HG02840 (cell line): ENCODE results near the gene ACADVL.
A peak's percentile ranks its signal among the peaks of the same experiment; 100 is the strongest.
"Not testable (repeated sequence)": the region's sequence is repeated elsewhere in the genome, so short reads cannot be mapped to it uniquely, and the experiment has no call there.

Experiments used
- ATAC-seq: cut with Tn5 transposase; IDR thresholded peaks from one replicate; pipeline ENCODE4 v1.9.1; 2021; ENCODE audit warnings: mild to moderate bottlenecking, moderate library complexity, moderate number of reproducible peaks; ENCODE audit not compliant: unreplicated experiment, low FRiP score

Gene ACADVL

GRCh38 chr17:7219812-7220592, at the start of gene ACADVL, which contains the start of gene DLG4:
Gene ACADVL (plus strand): TSS chr17:7219938. CDS start chr17:7219985, 47 bp downstream.
Gene DLG4 (minus strand): TSS chr17:7219836.
- ATAC-seq: peak; percentile 52

GRCh38 chr17:7172522-7173191, 47.1 kb upstream of the ACADVL start:
- ATAC-seq: not testable (repeated sequence)

GRCh38 chr17:7173687-7174602, 45.8 kb upstream of the ACADVL start:
- ATAC-seq: no peak

DNA sequence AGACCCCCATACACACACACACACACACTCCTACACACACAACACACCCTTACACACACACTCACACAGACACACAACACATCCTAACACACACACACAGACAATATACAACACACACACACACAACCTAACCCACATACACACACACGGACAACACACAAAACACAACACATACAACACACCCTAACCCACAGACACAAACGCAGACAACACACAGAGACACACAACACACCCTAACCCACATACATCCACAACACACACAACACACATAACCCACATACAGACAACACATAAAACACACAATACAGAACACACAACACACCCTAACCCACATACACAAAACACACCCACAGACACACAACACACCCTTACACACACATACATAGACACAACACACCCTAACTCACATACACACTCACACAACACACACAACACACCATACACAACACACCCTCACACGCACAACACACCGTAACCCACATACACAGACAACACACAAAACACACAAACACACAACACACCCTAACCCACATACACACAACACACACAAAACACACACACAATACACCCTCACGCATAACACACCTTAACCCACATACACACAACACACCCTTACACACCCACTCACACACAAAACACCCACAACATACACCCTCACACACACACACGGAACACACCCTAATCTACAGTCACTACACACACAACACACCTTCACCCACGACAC, 45.0 kb upstream of the ACADVL start:
- ATAC-seq: no peak

DNA sequence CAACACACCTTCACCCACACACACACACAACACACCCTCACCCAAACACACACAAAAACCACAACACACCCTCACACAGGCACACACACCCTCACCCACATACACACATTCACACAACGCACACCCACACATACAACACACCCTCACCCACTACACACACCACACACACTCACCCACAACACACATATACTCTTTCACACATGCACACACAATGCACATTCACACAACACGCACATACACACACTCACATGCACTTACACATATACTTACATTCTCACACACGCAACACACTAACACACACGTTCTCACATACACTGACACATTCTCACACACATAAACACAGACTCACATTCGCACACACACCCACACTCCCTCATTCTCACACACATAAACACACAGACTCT, 44.4 kb upstream of the ACADVL start:
- ATAC-seq: no peak

GRCh38 chr17:7176107-7176840, 43.5 kb upstream of the ACADVL start:
- no peak for ATAC-seq

DNA sequence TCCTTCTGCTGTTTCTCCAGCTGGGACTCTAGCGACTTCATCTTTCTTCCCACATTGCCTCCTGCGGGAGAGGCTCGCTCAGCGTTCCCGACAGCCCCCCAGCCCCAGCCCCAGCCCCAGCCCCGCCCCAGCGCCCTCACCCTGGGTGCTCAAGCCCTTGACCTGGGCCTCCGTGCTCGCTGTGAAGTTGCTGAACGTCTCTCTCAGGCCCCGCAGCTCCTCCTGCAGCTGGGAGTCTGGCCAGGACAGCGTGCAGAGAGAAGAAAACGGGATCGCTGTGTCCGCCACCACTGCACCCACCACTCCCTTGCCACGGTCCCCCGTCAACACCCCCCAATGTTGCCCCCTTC, 42.9 kb upstream of the ACADVL start:
- no peak for ATAC-seq

DNA sequence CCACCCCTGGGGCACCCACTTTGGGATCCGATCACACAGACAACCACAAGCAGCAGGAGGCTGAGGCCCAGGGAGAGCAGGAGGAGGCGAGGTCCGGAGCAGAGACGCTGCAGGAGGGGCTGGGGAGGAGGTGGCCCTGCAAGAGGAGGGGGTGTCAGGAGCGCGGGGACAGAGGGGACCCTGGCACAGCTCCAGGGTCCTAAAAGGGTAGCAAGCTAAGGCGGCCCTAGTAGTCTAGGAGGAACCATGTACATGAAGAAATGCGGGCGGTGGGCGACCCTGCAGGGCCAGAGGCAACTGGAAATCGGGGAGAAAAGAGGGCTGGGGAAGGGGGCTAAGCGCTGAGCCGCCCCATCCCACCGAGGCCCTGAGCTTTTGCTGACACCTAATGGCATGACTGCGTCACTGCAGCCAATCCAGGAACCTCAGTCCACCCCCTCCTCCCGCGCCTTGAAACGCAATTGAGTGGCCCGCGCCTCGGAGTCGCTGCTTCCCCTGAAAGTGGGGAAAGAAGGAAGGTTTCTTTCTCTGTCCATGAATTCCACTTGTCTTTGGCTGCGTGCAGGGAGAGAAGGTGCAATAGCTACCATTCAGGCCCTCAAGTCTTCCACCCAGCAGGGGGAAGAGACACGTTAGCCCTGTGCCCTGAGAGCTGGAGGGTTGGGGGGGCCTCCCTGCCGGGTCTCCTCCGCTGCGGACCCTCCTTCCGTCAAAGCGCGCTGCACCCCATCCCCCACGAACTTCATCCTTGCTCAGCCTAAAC, 42.4 kb upstream of the ACADVL start:
- no peak for ATAC-seq

DNA sequence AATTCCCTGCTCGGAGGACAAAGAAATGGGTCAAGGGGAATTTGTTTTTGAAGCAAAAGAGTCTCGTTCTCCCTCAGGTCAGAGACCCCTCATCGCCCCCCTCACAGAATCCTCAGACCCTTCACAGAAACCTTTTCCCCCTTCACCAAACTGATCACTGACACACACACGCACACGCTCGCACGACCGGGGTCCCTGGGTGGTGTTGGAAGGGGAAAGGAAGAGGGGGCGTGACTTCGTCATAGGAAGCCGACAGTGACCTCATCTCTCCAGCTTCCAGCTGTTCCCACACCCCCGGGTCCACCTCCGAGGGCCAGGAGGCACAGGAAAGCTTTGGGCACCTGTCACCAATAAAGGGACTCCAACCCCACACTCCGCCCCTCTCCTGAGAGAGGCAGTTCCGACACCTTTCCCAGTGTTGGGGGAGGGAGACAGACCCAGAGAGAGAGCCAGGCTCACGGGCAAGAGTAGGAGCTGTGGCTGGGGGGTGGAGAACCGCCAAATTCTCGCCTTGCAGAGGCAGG, 41.7 kb upstream of the ACADVL start:
- no peak for ATAC-seq

GRCh38 chr17:7178973-7179316, 40.8 kb upstream of the ACADVL start:
- no peak for ATAC-seq

DNA sequence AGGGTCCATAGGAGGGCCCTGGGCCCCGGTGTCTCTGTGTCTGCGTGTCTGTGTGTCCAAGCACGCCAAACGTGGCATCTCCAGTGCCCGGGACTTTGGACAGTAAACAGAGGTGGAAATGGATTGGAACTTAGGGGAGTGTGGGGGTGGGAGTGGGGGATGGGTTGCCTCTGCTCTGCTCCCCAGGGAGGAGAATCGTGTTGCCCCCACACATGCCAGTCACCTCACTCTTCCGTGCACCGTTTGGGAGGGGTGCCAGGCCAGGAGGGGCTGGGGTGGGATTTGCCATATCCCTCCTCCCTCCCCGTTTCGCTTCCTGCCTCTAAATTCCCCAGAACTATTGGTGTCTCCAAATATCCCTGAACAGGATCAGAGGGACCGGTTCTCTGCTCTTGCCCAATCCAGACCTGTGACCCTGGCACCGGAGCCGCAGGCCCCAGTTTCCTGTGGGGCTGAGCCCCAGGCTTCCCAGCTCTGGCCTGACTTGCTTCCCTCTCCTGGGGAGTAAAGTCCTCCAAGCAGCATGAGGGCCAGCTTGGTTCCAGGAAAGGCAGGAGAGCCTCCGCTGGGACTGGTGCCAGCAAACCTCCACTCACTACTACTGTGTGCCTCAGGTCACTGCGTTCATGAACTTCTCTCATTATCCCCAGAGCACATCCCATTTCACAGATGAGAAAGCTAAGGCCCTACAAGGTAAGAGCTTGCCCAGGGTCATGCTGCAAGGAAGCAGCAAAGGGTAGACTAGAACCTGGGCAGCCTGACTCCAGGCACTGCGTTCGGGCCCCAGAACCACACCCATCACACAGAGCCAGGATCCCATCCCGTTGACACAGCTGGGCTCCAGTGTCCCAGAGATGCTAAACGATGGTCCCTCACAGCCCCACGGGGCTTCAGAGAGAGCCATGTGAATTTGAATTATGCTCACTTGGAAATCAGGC, 40.2 kb upstream of the ACADVL start, which contains the start of gene ASGR1:
ASGR1 (minus strand) TSS at position 54 of the 938 bp plus-strand sequence. CDS start 807 bp downstream, outside the sequence.
- ATAC-seq: no peak

DNA sequence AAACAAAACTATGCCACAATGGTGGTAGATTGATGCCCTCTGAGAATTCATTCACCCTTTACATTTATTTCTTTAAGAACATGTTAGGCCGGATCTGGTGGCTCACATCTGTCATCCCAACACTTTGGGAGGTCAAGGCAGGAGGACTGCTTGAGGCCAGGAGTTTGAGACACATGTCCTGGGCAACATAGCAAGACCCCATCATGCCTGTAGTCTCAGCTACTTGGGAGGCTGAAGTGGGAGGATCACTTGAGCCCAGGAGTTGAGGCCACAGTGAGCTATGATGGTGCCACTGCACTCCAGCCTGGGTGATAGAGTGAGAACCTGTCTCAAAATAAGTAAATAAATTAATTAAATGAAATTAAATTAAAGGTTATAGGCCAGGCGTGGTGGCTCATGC, 37.6 kb upstream of the ACADVL start:
- not testable (repeated sequence) for ATAC-seq

- no peak for ATAC-seq
Observed at GRCh38 chr17:7183433-7184090, 36.2 kb upstream of the ACADVL start.

DNA sequence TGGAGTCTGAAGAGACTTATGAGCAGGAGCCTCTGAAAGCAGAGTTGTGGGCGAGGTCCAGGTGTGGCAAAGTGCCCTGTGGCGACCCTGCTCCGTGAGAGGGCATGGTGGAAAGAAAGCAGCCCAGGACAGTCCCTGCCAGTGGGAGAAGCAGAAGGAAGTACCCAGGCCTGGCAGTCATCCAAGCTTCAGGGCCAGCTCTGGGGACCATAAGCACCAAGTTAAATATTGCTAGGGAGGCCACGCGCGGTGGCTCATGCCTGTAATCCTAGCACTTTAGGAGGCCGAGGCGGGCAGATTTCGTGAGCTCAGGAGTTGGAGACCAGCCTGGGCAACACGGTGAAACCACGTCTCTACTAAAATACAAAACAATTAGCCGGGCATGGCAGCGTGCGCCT, 35.6 kb upstream of the ACADVL start:
- no peak for ATAC-seq

DNA sequence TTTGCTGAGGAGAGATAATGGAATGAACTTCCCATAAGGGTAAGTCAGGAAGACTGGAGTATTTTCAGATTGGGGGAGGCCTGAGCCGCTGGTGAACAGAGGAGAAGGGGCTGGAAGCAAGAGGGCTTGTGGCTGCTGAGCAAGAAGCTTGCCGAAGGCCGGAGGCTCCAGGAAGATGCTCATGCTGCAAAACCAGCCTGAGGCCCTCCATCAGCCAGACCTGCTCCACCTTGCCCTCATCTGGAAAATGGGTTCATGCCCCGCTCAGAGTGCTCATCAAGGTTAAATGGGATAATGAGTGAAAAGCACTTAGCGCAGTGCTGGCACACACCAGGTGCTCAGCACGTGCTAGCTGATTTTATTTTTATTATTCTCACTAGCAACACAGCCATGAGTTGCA, 35.1 kb upstream of the ACADVL start:
- ATAC-seq: no peak

- ATAC-seq: no peak
Observed at GRCh38 chr17:7186241-7186640, 33.5 kb upstream of the ACADVL start.

DNA sequence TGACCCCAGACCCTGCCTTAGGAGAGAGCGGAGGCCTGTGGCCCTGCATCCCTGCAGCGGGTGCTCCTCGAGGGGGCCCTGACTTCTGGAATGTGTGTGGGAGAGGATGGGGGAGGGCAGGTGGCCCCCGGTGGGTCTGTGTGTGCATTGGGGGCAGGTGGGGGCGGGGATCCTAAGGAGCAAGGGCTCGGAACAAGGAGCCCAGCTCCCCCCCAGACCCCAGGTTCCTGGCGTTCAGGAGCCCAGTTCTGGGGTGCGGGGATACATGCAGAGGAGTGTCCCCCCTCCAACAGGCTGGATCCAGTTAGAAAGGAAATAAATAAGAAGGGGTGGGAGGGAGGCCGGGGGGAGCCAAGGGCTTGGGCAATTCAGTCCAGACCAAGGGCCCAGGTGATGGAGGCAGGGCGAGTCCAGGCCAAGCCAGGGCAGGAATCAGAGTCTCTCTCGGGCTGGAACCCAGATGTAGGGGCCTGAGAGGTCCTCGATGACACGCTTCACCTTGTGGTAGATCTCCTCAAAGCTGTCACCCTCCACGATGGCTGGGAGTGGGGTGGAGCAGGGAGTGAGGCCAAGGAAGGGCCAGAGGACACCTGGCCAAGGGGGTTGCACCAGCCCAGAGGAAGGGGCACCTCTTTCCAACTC, 29.3 kb upstream of the ACADVL start:
- no peak for ATAC-seq
